Measurements from ENCODE around the gene S100Z.

- TF ChIP-seq ESRRA (CRISPR knock-in tag; IDR thresholded peaks at IDR 0.05; ENCODE audit: borderline replicate concordance), result no peak
- TF ChIP-seq, protein P1, sequence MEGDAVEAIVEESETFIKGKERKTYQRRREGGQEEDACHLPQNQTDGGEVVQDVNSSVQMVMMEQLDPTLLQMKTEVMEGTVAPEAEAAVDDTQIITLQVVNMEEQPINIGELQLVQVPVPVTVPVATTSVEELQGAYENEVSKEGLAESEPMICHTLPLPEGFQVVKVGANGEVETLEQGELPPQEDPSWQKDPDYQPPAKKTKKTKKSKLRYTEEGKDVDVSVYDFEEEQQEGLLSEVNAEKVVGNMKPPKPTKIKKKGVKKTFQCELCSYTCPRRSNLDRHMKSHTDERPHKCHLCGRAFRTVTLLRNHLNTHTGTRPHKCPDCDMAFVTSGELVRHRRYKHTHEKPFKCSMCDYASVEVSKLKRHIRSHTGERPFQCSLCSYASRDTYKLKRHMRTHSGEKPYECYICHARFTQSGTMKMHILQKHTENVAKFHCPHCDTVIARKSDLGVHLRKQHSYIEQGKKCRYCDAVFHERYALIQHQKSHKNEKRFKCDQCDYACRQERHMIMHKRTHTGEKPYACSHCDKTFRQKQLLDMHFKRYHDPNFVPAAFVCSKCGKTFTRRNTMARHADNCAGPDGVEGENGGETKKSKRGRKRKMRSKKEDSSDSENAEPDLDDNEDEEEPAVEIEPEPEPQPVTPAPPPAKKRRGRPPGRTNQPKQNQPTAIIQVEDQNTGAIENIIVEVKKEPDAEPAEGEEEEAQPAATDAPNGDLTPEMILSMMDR (IDR thresholded peaks at IDR 0.05), result no peak
- no peak for TF ChIP-seq NR2C2 (CRISPR knock-in tag; IDR thresholded peaks at IDR 0.05)
- no peak for TF ChIP-seq MLX (CRISPR knock-in tag; IDR thresholded peaks at IDR 0.05)
- TF ChIP-seq NFYB (CRISPR knock-in tag; conservative IDR thresholded peaks at IDR 0.05; ENCODE audit: low read depth), result no peak
- TF ChIP-seq IRF1 (CRISPR knock-in tag; IDR thresholded peaks at IDR 0.05), result no peak
- TF ChIP-seq KAT7 (CRISPR knock-in tag; IDR thresholded peaks at IDR 0.05; ENCODE audit: borderline replicate concordance), result no peak
- no peak for TF ChIP-seq NR1H2 (CRISPR knock-in tag; IDR thresholded peaks at IDR 0.05)
Measured at GRCh38 chr5:76954383-76954763, 104.6 kb downstream of the S100Z start.
